GM10266 (cell line): ENCODE data around the gene HEATR5B.
"Not testable (repeated sequence)": the region's sequence is repeated elsewhere in the genome, so short reads cannot be mapped to it uniquely, and the experiment has no call there.

Experiments used
- DNase-seq: peaks from one replicate; pipeline ENCODE4 v3.0.0; 2012; ENCODE audit errors: extremely low spot score
- TF ChIP-seq, protein P1 (sequence below): IDR thresholded peaks from 2 replicates; pipeline ENCODE4 v1.5.1; 2012; ENCODE audit warnings: mild to moderate bottlenecking, low read depth; ENCODE audit not compliant: control insufficient read depth, insufficient read depth; ENCODE audit errors: missing control alignments

The HEATR5B gene

DNA sequence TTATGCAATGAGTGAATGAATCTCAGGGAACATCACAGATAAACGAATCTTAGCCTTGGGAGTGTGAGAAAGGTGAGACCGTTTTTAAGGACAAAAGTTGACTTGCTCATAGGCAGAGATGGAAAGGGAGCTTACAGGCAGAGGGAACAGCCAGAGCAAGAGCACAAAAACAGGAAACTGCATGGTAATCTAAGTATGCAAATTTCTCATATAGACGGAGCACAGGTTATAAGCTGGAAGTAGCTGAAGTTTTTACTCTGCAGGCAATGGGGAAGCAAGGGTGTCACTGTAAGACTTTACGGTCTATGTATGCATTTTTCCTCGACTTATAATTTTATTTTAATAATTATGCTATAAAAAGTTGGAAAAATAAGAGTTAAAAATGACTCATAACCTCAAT lies 73.0 kb downstream of the HEATR5B start:
- no peak for DNase-seq
- TF ChIP-seq, protein P1, sequence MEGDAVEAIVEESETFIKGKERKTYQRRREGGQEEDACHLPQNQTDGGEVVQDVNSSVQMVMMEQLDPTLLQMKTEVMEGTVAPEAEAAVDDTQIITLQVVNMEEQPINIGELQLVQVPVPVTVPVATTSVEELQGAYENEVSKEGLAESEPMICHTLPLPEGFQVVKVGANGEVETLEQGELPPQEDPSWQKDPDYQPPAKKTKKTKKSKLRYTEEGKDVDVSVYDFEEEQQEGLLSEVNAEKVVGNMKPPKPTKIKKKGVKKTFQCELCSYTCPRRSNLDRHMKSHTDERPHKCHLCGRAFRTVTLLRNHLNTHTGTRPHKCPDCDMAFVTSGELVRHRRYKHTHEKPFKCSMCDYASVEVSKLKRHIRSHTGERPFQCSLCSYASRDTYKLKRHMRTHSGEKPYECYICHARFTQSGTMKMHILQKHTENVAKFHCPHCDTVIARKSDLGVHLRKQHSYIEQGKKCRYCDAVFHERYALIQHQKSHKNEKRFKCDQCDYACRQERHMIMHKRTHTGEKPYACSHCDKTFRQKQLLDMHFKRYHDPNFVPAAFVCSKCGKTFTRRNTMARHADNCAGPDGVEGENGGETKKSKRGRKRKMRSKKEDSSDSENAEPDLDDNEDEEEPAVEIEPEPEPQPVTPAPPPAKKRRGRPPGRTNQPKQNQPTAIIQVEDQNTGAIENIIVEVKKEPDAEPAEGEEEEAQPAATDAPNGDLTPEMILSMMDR = no peak

DNA sequence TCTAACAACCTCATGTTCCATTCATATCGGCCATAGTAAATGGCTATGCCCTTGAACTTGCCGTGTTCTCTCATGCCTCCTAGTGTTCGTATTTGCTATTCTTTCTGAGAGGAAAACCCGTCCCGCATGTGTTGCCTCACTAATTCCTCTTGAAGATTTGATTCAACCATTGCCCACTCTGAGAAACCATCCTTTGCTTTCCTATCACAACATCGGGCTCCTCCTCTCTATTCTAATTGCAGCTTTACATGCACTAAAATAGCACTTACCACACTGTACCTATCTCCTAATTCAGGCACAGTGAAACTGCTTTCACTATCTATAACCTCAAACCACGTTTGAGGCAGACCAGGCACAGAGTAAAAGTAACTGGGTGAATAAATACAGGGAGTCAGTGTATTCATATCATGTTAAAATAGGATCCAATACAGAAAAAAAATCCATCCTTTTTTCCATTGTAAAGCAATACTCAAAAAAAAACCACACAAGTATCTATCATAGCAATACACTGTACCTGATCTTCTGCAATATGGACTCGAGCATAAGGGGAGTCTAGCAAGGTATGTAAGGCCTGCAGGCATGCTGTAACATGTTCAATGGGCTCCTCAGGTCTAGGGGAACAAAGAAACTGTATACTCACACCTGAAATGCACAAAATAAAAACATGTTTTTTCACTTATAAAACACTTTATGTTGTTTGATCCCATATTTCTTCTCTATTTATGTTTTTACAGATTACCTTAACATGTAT lies 78.9 kb downstream of the HEATR5B start:
- DNase-seq = peak; percentile 11

GRCh38 chr2:37000988-37001556 lies 83.1 kb downstream of the HEATR5B start:
- TF ChIP-seq, protein P1 = no peak
- DNase-seq = no peak

More for the DNA sequence above, 78.9 kb downstream of the HEATR5B start:
- TF ChIP-seq, protein P1 = peak; percentile 48

- no peak for DNase-seq
- TF ChIP-seq, protein P1 = no peak
Measured at GRCh38 chr2:37000318-37000717, 83.9 kb downstream of the HEATR5B start.

DNA sequence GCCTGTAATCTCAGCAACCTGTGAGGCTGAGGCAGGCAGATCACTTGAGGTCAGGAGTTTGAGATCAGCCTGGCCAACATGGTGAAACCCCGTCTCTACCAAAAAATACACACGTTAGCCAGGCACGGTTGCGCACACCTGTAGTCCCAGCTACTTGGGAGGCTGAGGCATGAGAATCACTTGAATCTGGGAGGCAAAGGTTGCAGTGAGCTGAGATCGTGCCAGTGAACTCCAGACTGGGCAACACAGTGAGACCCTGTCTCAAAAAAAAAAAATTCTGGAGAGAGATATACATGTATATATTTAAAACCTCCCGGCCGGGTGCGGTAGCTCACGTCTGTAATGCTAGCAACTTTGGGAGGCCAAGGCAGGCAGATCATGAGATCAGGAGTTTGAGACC lies 84.8 kb downstream of the HEATR5B start:
- not testable (repeated sequence) for DNase-seq

DNA sequence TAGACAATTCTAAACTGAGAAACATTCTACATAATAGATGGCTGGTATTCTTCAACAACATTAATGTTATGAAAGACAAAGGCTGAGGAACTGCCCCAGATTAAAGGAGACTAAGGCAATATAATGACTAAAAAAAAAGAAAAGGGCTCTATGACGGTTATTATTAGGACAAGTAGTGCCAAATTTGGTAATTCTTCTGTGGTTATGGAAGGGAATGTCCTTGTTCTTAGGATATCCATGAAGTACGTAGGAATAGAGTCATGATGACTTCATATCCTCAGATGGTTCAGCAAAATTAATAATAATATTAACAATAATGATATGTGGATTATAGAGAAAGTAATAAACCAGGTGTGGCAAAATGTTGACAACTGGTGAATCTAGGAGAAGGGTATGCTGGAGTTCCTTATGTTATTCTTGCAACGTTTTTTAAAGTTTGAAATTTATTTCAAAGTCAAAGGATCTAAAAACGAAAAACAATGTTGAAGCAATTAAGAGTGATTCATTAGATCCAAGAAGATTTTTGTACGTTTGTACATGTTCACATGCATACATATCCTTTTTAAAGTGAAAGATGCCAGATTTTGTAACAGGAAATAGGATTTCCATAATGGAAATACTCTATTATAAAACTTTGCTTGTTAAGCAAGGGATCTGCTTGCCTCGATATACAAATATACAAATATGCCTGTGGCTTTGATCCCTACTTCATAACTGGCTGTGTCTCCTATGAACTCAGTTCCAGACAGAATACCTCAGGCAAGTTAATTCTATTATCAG lies 90.1 kb downstream of the HEATR5B start:
- DNase-seq = no peak
- TF ChIP-seq, protein P1 = no peak

GRCh38 chr2:36988008-36988407 lies 96.2 kb downstream of the HEATR5B start:
- TF ChIP-seq, protein P1 = no peak
- DNase-seq = no peak
